ENCODE data around the gene C1QTNF4.
"Not testable (repeated sequence)": the region's sequence is repeated elsewhere in the genome, so short reads cannot be mapped to it uniquely, and the experiment has no call there.

C1QTNF4 gene

GRCh38 chr11:47571895-47572294, 22.3 kb downstream of the C1QTNF4 start:
- in situ Hi-C loops (cut with HindIII; ENCODE audit: low pct_ligation_motif_present, low pct_unique_long_range_greater_than_20kb, low sequenced_read_pairs), result no loop called here
- no peak for DNase-seq

GRCh38 chr11:47571357-47571729, 22.9 kb downstream of the C1QTNF4 start:
- in situ Hi-C loops (cut with HindIII; ENCODE audit: low pct_ligation_motif_present, low pct_unique_long_range_greater_than_20kb, low sequenced_read_pairs), result no loop called here
- no peak for DNase-seq

- in situ Hi-C loops (cut with HindIII; ENCODE audit: low pct_ligation_motif_present, low pct_unique_long_range_greater_than_20kb, low sequenced_read_pairs), result no loop called here
- DNase-seq, result no peak
Observed at GRCh38 chr11:47570651-47571356, 23.4 kb downstream of the C1QTNF4 start.

GRCh38 chr11:47569646-47570045, 24.6 kb downstream of the C1QTNF4 start:
- in situ Hi-C loops (cut with HindIII; ENCODE audit: low pct_ligation_motif_present, low pct_unique_long_range_greater_than_20kb, low sequenced_read_pairs), result no loop called here

GRCh38 chr11:47566149-47566698, 28.0 kb downstream of the C1QTNF4 start:
- in situ Hi-C loops (cut with HindIII; ENCODE audit: low pct_ligation_motif_present, low pct_unique_long_range_greater_than_20kb, low sequenced_read_pairs), result no loop called here
- DNase-seq, result no peak

More at GRCh38 chr11:47569646-47570045, 24.6 kb downstream of the C1QTNF4 start:
- DNase-seq, result no peak

- in situ Hi-C loops (cut with HindIII; ENCODE audit: low pct_ligation_motif_present, low pct_unique_long_range_greater_than_20kb, low sequenced_read_pairs), result no loop called here
- peak; percentile 75 for DNase-seq
Observed at GRCh38 chr11:47565340-47566148, 28.7 kb downstream of the C1QTNF4 start, which contains the start of gene PTPMT1. PTPMT1 (plus strand) TSS chr11:47565599; CDS start chr11:47565623, 24 bp downstream.

GRCh38 chr11:47564933-47565339, 29.3 kb downstream of the C1QTNF4 start:
- DNase-seq, result no peak

GRCh38 chr11:47564366-47564765, 29.8 kb downstream of the C1QTNF4 start:
- DNase-seq; in situ Hi-C loops (cut with HindIII; ENCODE audit: low pct_ligation_motif_present, low pct_unique_long_range_greater_than_20kb, low sequenced_read_pairs): not testable (repeated sequence)

More at GRCh38 chr11:47564933-47565339, 29.3 kb downstream of the C1QTNF4 start:
- in situ Hi-C loops (cut with HindIII; ENCODE audit: low pct_ligation_motif_present, low pct_unique_long_range_greater_than_20kb, low sequenced_read_pairs), result no loop called here

GRCh38 chr11:47562393-47562792, 31.8 kb downstream of the C1QTNF4 start:
- in situ Hi-C loops (cut with HindIII; ENCODE audit: low pct_ligation_motif_present, low pct_unique_long_range_greater_than_20kb, low sequenced_read_pairs); DNase-seq: not testable (repeated sequence)

- DNase-seq, result no peak
- in situ Hi-C loops (cut with HindIII; ENCODE audit: low pct_ligation_motif_present, low pct_unique_long_range_greater_than_20kb, low sequenced_read_pairs), result no loop called here
Observed at GRCh38 chr11:47560426-47560825, 33.8 kb downstream of the C1QTNF4 start.

- in situ Hi-C loops (cut with HindIII; ENCODE audit: low pct_ligation_motif_present, low pct_unique_long_range_greater_than_20kb, low sequenced_read_pairs), result no loop called here
- DNase-seq, result no peak
Observed at GRCh38 chr11:47558695-47559094, 35.5 kb downstream of the C1QTNF4 start.

GRCh38 chr11:47557004-47557403, 37.2 kb downstream of the C1QTNF4 start:
- in situ Hi-C loops (cut with HindIII; ENCODE audit: low pct_ligation_motif_present, low pct_unique_long_range_greater_than_20kb, low sequenced_read_pairs); DNase-seq: not testable (repeated sequence)

GRCh38 chr11:47553406-47553743, 40.8 kb downstream of the C1QTNF4 start:
- no peak for DNase-seq
- in situ Hi-C loops (cut with HindIII; ENCODE audit: low pct_ligation_motif_present, low pct_unique_long_range_greater_than_20kb, low sequenced_read_pairs), result no loop called here

- in situ Hi-C loops (cut with HindIII; ENCODE audit: low pct_ligation_motif_present, low pct_unique_long_range_greater_than_20kb, low sequenced_read_pairs), result no loop called here
- DNase-seq, result peak; percentile 89
Observed at GRCh38 chr11:47552566-47553405, 41.4 kb downstream of the C1QTNF4 start, which contains the start of gene CELF1. CELF1 (minus strand) TSS chr11:47553132; CDS start chr11:47499523, 53,609 bp downstream.

GRCh38 chr11:47552056-47552565, 42.1 kb downstream of the C1QTNF4 start:
- in situ Hi-C loops (cut with HindIII; ENCODE audit: low pct_ligation_motif_present, low pct_unique_long_range_greater_than_20kb, low sequenced_read_pairs), result no loop called here
- peak; percentile 52 for DNase-seq

GRCh38 chr11:47551086-47551485, 43.1 kb downstream of the C1QTNF4 start:
- peak; percentile 50 for DNase-seq
- in situ Hi-C loops (cut with HindIII; ENCODE audit: low pct_ligation_motif_present, low pct_unique_long_range_greater_than_20kb, low sequenced_read_pairs), result no loop called here

- in situ Hi-C loops (cut with HindIII; ENCODE audit: low pct_ligation_motif_present, low pct_unique_long_range_greater_than_20kb, low sequenced_read_pairs), result no loop called here
- DNase-seq, result no peak
Observed at GRCh38 chr11:47550288-47551047, 43.7 kb downstream of the C1QTNF4 start.

- in situ Hi-C loops (cut with HindIII; ENCODE audit: low pct_ligation_motif_present, low pct_unique_long_range_greater_than_20kb, low sequenced_read_pairs); DNase-seq: not testable (repeated sequence)
Observed at GRCh38 chr11:47546274-47546673, 47.9 kb downstream of the C1QTNF4 start.
